Natural killer cell (primary cell): ENCODE measurements around the gene CORO2B. TPM values are rescaled to one million over a fixed set of nuclear protein-coding genes. Genes with fewer than 3 reads are reported as not detected.

Experiments used
- ATAC-seq, 3 donors: fragments of 150-1000 bp in 2 of 3; fragments of 200-7000 bp in 1 of 3; cut with Tn5 transposase; 1 replicate in 1 of 3; 2 replicates in 2 of 3; pipeline ENCODE4 v1.10.0; 2021; ENCODE audit warnings: mild to moderate bottlenecking in 2 of 3, moderate library complexity in 2 of 3
- DNase-seq, 2 donors: peaks; one replicate each; pipeline versions ENCODE4 v3.0.0 to v3.0.0-alpha.2; 2013 to 2021; ENCODE audit warnings: mixed read lengths in 1 of 2
- H3K27ac ChIP-seq: one replicate; pipeline ENCODE4 v1.5.1; 2013; ENCODE audit warnings: mild to moderate bottlenecking, low read length
- H3K27me3 ChIP-seq: one replicate; pipeline ENCODE4 v1.6.1; 2013; ENCODE audit warnings: low read length; ENCODE audit not compliant: control insufficient read depth, insufficient read depth
- H3K36me3 ChIP-seq: one replicate; pipeline ENCODE4 v1.6.1; 2013; ENCODE audit warnings: low read length; ENCODE audit not compliant: control insufficient read depth, insufficient read depth
- H3K4me1 ChIP-seq: one replicate; pipeline ENCODE4 v1.6.1; 2013; ENCODE audit warnings: low read length; ENCODE audit not compliant: control insufficient read depth, insufficient read depth
- H3K4me3 ChIP-seq: one replicate; pipeline ENCODE4 v1.5.1; 2013; ENCODE audit warnings: low read length
- H3K9me3 ChIP-seq: one replicate; pipeline ENCODE4 v1.6.1; 2013; ENCODE audit warnings: low read length; ENCODE audit not compliant: control insufficient read depth, insufficient read depth
- H3K27ac Mint-ChIP-seq, 2 donors: one replicate each; pipeline ENCODE4 v1.8.0; 2022; ENCODE audit warnings: mild to moderate bottlenecking in 2 of 2, mixed read lengths in 2 of 2, moderate library complexity in 1 of 2
- H3K27me3 Mint-ChIP-seq, 2 donors: one replicate each; pipeline ENCODE4 v1.8.0; 2022; ENCODE audit warnings: low read depth in 2 of 2, mixed read lengths in 2 of 2
- H3K36me3 Mint-ChIP-seq: one replicate; pipeline ENCODE4 v1.8.0; 2022; ENCODE audit warnings: mixed read lengths
- H3K4me1 Mint-ChIP-seq, 2 donors: one replicate each; pipeline ENCODE4 v1.8.0; 2022; ENCODE audit warnings: mixed read lengths in 2 of 2
- H3K4me3 Mint-ChIP-seq: one replicate; pipeline ENCODE4 v1.8.0; 2022; ENCODE audit warnings: mild to moderate bottlenecking, moderate library complexity, mixed read lengths
- H3K9me3 Mint-ChIP-seq, 2 donors: one replicate each; pipeline ENCODE4 v1.8.0; 2022; ENCODE audit warnings: mixed read lengths in 2 of 2
- WGBS: methylation state at CpG from one replicate; pipeline ENCODE4 v1.1.7; 2013; ENCODE audit warnings: missing lambda C conversion rate; ENCODE audit not compliant: insufficient coverage; 5-methylcytosine and 5-hydroxymethylcytosine counted together
- intact Hi-C: fragments of 100-400 bp; cut with micrococcal nuclease; formaldehyde crosslinking; loops from one replicate; pipeline ENCODE4 v1.14.2; 2022
- total RNA-seq, 4 donors: library from RNA; stranded (reverse); fragments of 120-200 nt in 1 of 4; gene quantifications; one replicate each; pipeline versions ENCODE4 v1.2.3 to v1.2.4, GENCODE V29; 2013 to 2022
- TF ChIP-seq, protein P1 (sequence below): fragments of 200-600 bp; IDR thresholded peaks from one replicate; pipeline ENCODE4 v1.8.0; 2022; ENCODE audit warnings: antibody characterized with exemption

CORO2B gene
- total RNA-seq, 3 donors from 2014 or later (not counting 1 experiment from before 2014, with no cell fraction given) = 0.13 TPM; not detected in 2

DNA sequence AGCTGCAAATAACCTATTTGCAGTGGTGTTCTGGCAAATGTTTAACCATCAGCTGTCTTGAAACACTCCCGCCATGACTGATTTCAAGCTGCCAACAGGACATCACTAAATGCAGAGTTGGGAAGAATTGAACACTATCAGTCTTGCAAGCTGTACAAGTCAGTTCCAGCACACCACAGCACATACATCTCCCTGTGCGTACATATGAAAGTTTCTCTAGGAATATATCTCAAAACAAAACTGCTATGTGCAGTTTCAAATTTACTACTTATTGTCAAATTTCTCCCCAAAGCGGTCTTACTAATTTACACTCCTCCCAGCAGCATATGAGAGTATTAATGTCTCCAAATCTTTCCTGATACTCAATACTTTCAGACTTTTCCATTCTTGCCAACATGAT is 30.4 kb upstream of the CORO2B start:
- Mint-ChIP-seq H3K4me3 (no peak overlapping the region), H3K27me3 (peaks cover 8 to 9% of the 10 kb centered on the region in 2 donors), H3K36me3 (no peaks in the 10 kb centered on the region), H3K9me3 (no peaks in the 10 kb centered on the region), H3K27ac (no peak overlapping the region), H3K4me1 (no peaks in the 10 kb centered on the region)
- TF ChIP-seq, protein P1, sequence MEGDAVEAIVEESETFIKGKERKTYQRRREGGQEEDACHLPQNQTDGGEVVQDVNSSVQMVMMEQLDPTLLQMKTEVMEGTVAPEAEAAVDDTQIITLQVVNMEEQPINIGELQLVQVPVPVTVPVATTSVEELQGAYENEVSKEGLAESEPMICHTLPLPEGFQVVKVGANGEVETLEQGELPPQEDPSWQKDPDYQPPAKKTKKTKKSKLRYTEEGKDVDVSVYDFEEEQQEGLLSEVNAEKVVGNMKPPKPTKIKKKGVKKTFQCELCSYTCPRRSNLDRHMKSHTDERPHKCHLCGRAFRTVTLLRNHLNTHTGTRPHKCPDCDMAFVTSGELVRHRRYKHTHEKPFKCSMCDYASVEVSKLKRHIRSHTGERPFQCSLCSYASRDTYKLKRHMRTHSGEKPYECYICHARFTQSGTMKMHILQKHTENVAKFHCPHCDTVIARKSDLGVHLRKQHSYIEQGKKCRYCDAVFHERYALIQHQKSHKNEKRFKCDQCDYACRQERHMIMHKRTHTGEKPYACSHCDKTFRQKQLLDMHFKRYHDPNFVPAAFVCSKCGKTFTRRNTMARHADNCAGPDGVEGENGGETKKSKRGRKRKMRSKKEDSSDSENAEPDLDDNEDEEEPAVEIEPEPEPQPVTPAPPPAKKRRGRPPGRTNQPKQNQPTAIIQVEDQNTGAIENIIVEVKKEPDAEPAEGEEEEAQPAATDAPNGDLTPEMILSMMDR = no peak
- DNase-seq (no peak), ATAC-seq (no peak)
- 65% methylated on average over 3 of the region's 3 CpGs for WGBS
- H3K36me3 ChIP-seq = no peaks in the 10 kb centered on the region
- no peaks in the 10 kb centered on the region for H3K4me1 ChIP-seq
- H3K27ac ChIP-seq = no peak overlapping the region
- no peaks in the 10 kb centered on the region for H3K9me3 ChIP-seq
- intact Hi-C loops = no loop called here
- H3K4me3 ChIP-seq = no peak overlapping the region
- H3K27me3 ChIP-seq = no peaks in the 10 kb centered on the region

GRCh38 chr15:68550004-68550403 is 28.8 kb upstream of the CORO2B start:
- Mint-ChIP-seq H3K4me1 (no peaks in the 10 kb centered on the region), H3K27me3 (peaks cover 0 to 16% of the 10 kb centered on the region in 2 donors), H3K27ac (no peak overlapping the region), H3K4me3 (no peak overlapping the region), H3K36me3 (no peaks in the 10 kb centered on the region), H3K9me3 (no peaks in the 10 kb centered on the region)
- no peak for ATAC-seq
- Histone ChIP-seq H3K27me3 (no peaks in the 10 kb centered on the region), H3K27ac (no peak overlapping the region), H3K9me3 (no peaks in the 10 kb centered on the region), H3K36me3 (no peaks in the 10 kb centered on the region), H3K4me1 (no peaks in the 10 kb centered on the region), H3K4me3 (no peak overlapping the region)
- no peak for DNase-seq
- intact Hi-C loops = loop anchor here (2.0 kb wide), 1 partner anchor 325 kb away; no protein-coding TSS in a partner anchor
- 69% methylated on average over 9 of the region's 9 CpGs for WGBS
- TF ChIP-seq, protein P1 = no peak

DNA sequence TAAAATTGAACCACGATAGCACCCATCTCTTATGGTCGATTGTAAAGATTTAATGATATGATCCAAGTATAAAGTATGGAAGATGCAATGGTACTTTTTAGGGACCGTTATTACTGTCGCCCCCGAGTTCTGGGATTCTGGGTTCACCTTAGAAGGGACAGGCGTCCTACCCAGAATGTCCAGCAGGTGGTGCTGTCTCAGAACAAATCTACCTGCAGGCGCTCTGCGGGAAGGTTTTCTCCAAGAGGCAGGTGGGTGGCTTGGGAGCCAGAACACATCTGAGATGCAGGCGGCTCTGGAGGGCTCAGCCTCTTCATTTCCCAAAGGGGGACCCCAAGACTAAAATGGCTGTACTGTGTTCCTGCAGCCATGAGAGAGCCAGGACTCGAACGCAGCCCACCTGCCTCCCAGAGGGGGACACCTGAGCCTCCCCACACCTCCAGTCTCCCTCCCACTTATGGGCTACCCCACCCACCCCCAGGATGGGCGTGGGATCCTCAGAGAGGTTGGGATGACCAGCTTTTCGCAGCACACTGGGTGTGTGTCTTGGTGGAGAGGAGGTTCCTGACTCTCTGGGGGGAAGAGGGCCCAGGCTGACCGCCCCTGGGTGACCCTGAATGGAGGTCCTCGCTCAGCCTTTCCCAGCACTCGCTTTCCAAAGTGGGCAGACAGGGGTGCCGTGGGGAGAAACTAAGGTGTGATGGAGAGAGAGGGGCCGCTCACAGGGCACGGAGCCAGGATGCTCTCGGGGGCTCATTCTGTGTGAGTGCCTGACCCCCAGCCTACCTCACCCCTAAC is 28.1 kb upstream of the CORO2B start:
- Histone ChIP-seq H3K9me3 (no peaks in the 10 kb centered on the region), H3K36me3 (no peaks in the 10 kb centered on the region), H3K4me1 (no peaks in the 10 kb centered on the region), H3K27me3 (no peaks in the 10 kb centered on the region), H3K4me3 (no peak overlapping the region), H3K27ac (no peak overlapping the region)
- no peak overlapping the region for H3K4me3 Mint-ChIP-seq
- 38% methylated on average over 14 of the region's 20 CpGs for WGBS
- H3K27ac Mint-ChIP-seq = no peak overlapping the region
- intact Hi-C loops = loop anchor here (2.0 kb wide), 1 partner anchor 324 kb away; no protein-coding TSS in a partner anchor
- H3K4me1 Mint-ChIP-seq = no peaks in the 10 kb centered on the region
- DNase-seq (peak; percentile 60 to 81), ATAC-seq (peak; percentile 36 to 73 (median 53))
- TF ChIP-seq, protein P1 = peak; percentile 94
- H3K36me3 Mint-ChIP-seq = no peaks in the 10 kb centered on the region
- H3K27me3 Mint-ChIP-seq = peaks cover 7 to 21% of the 10 kb centered on the region in 2 donors
- no peaks in the 10 kb centered on the region for H3K9me3 Mint-ChIP-seq
